ENCODE data around the gene TSR1. TPM values are rescaled to one million over a fixed set of nuclear protein-coding genes. Genes with fewer than 3 reads are reported as not detected.

TSR1 gene
- total RNA-seq, 1 experiment from 2014 or later = 67.3 TPM

- peak overlapping the region; percentile 95 for H3K27ac Mint-ChIP-seq (ENCODE audit: unreplicated experiment)
Observed at GRCh38 chr17:2337544-2338314, 1.5 kb upstream of the TSR1 start.

GRCh38 chr17:2336852-2337543 is 741 bp upstream of the TSR1 start, which contains the start of gene SGSM2:
Gene SGSM2 (plus strand): TSS chr17:2337501. CDS start chr17:2337689, 188 bp downstream.
- Histone ChIP-seq H3K4me3 (ENCODE audit: low read depth, low read length) (peak within 1 kb of the TSS; percentile 72), H3K9me3 (no peaks in the 10 kb centered on the region), H3K4me1 (peaks cover 13% of the 10 kb centered on the region; the same call in 1 of the 2 replicates), H3K36me3 (ENCODE audit: control insufficient read depth, insufficient read depth, low read length) (peaks cover 3% of the 10 kb centered on the region), H3K27me3 (replicated peaks; ENCODE audit: control insufficient read depth, insufficient read depth, low read length) (no peaks in the 10 kb centered on the region)
- Mint-ChIP-seq H3K27me3 (ENCODE audit: insufficient read depth, unreplicated experiment) (no peaks in the 10 kb centered on the region), H3K36me3 (ENCODE audit: insufficient read depth, unreplicated experiment) (peaks cover 7% of the 10 kb centered on the region), H3K9me3 (ENCODE audit: unreplicated experiment) (no peaks in the 10 kb centered on the region), H3K4me1 (ENCODE audit: low read depth, unreplicated experiment) (peaks cover 6% of the 10 kb centered on the region), H3K4me3 (ENCODE audit: unreplicated experiment) (peak within 1 kb of the TSS; percentile 99), H3K27ac (ENCODE audit: unreplicated experiment) (peak within 1 kb of the TSS; percentile 95)
- ChIA-PET CTCF (interaction anchor here (1.0 to 3.5 kb wide), 5 partner anchors 11 to 92 kb away, joined by 3 to 60 read pairs (median 10); partner anchors contain the start of genes SMG6 and SRR), POLR2A (interaction anchor here (0.7 to 3.2 kb wide), 9 partner anchors 9 to 621 kb away, joined by 3 to 29 read pairs (median 10); partner anchors contain the start of genes PAFAH1B1, SMG6 and SRR)
- intact Hi-C loops (cut with micrococcal nuclease; ENCODE audit: unreplicated experiment) = loop anchor here (1.0 kb wide), 2 partner anchors 16 to 34 kb away; partner anchors contain the start of genes SMG6 and SRR
- TF ChIP-seq CTCF (IDR thresholded peaks at IDR 0.05; ENCODE audit: insufficient read depth in 1 of 2, low read depth in 1 of 2, low read length in 1 of 2, severe bottlenecking in 1 of 2, unreplicated experiment in 1 of 2) = no peak
- peak; percentile 71 to 77 for DNase-seq
- no TSS peak for BruUV-seq (replicated peaks)

More at GRCh38 chr17:2337544-2338314, 1.5 kb upstream of the TSR1 start:
- Mint-ChIP-seq H3K4me3 (ENCODE audit: unreplicated experiment) (peak overlapping the region; percentile 99), H3K4me1 (ENCODE audit: low read depth, unreplicated experiment) (peaks cover 6% of the 10 kb centered on the region), H3K36me3 (ENCODE audit: insufficient read depth, unreplicated experiment) (peaks cover 8% of the 10 kb centered on the region), H3K9me3 (ENCODE audit: unreplicated experiment) (no peaks in the 10 kb centered on the region), H3K27me3 (ENCODE audit: insufficient read depth, unreplicated experiment) (no peaks in the 10 kb centered on the region)
- no TSS peak for BruUV-seq (replicated peaks)
- ChIA-PET CTCF (interaction anchor here (0.8 to 3.5 kb wide), 5 partner anchors 9 to 93 kb away, joined by 3 to 60 read pairs (median 5); partner anchors contain the start of genes SMG6 and SRR), POLR2A (interaction anchor here (0.7 to 3.2 kb wide), 5 partner anchors 10 to 621 kb away, joined by 3 to 17 read pairs (median 7); partner anchors contain the start of genes SMG6 and SRR)
- Histone ChIP-seq H3K4me3 (ENCODE audit: low read depth, low read length) (peak overlapping the region; percentile 72), H3K9me3 (no peaks in the 10 kb centered on the region), H3K27me3 (replicated peaks; ENCODE audit: control insufficient read depth, insufficient read depth, low read length) (no peaks in the 10 kb centered on the region), H3K4me1 (peaks cover 13% of the 10 kb centered on the region; the same call in 1 of the 2 replicates), H3K36me3 (ENCODE audit: control insufficient read depth, insufficient read depth, low read length) (peaks cover 3% of the 10 kb centered on the region)
- DNase-seq = peak; percentile 64 to 80
- no peak for TF ChIP-seq CTCF (IDR thresholded peaks at IDR 0.05; ENCODE audit: insufficient read depth in 1 of 2, low read depth in 1 of 2, low read length in 1 of 2, severe bottlenecking in 1 of 2, unreplicated experiment in 1 of 2)
- intact Hi-C loops (cut with micrococcal nuclease; ENCODE audit: unreplicated experiment) = loop anchor here (1.0 kb wide), 1 partner anchor 10 kb away; no protein-coding TSS in a partner anchor

All from Caco-2 (cell line).